Measurements from ENCODE around the gene WNT9A.

Gene WNT9A

GRCh38 chr1:227907439-227908015, 40.2 kb downstream of the WNT9A start:
- DNase-seq, result no peak

GRCh38 chr1:227906550-227907071, 41.1 kb downstream of the WNT9A start:
- DNase-seq, result no peak

GRCh38 chr1:227905573-227906487, 41.9 kb downstream of the WNT9A start:
- DNase-seq, result no peak

DNA sequence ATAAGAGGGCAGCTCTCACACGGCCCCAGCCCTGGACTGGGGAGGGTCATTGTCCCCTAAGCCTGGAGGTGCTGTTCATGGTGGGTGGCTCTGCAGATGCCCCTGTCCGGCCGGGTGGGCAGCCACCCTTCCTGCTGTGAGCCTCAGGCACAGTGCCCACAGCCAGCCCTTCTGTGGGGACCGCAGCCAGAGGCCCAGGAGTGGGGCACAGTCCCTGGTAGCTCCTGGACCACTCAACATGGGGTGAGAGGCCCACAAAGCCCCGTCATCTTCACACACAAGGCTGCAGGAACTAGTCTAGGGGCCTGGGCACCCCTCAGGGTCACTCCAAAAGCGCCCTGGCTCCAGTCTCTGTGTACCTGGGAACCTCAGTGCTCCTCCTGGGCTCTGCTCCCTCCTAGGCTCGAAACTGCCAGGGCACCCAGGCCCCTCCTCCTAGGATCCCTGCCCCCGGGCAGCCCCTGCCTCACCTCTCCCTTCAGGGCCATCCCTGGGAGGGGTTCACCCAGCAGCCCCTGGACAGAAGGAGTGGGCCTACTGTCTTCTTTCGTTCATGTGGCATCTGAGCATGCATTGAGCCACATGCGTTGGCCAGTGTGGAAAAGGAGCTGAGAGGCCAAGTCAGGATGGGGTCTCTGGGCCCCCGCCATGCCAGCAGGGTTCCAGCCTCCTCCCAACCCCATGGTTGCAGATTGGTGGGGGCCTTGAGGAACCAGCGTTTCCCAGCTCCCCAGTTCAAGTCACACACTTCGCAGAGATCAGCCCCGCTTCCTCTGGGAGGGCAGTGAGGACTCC, 43.0 kb downstream of the WNT9A start:
- DNase-seq, result no peak

GRCh38 chr1:227903614-227904501, 43.9 kb downstream of the WNT9A start:
- DNase-seq, result no peak

- DNase-seq, result no peak
These were observed 44.6 kb downstream of the WNT9A start for GRCh38 chr1:227903061-227903521.

GRCh38 chr1:227902641-227902990, 45.1 kb downstream of the WNT9A start:
- DNase-seq, result no peak

GRCh38 chr1:227901906-227902640, 45.7 kb downstream of the WNT9A start:
- no peak for DNase-seq

- no peak for DNase-seq
These were observed 46.4 kb downstream of the WNT9A start for GRCh38 chr1:227901239-227901905.

DNA sequence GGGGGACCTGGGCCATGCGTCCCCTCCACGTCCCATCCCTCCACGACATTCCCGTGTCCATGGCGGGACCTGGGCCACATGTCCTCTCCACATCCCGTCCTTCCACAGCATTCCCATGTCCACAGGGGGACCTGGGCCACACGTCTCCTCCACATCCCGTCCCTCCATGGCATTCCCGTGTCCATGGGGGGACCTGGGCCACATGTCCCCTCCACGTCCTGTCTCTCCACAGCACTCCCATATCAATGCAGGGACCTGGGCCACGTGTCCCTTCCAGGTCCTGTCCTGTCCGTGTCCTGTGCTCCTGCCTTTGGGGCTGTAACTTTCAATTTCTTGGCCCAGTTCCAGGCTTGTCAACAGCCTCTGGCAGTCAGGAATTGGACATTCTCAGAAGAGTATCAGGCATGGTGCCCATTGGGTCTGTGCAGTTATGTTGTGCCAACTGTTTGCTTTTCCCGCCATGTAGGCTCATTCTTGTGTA, 47.1 kb downstream of the WNT9A start:
- DNase-seq, result no peak

GRCh38 chr1:227899820-227900449, 47.8 kb downstream of the WNT9A start:
- DNase-seq, result no peak

DNA sequence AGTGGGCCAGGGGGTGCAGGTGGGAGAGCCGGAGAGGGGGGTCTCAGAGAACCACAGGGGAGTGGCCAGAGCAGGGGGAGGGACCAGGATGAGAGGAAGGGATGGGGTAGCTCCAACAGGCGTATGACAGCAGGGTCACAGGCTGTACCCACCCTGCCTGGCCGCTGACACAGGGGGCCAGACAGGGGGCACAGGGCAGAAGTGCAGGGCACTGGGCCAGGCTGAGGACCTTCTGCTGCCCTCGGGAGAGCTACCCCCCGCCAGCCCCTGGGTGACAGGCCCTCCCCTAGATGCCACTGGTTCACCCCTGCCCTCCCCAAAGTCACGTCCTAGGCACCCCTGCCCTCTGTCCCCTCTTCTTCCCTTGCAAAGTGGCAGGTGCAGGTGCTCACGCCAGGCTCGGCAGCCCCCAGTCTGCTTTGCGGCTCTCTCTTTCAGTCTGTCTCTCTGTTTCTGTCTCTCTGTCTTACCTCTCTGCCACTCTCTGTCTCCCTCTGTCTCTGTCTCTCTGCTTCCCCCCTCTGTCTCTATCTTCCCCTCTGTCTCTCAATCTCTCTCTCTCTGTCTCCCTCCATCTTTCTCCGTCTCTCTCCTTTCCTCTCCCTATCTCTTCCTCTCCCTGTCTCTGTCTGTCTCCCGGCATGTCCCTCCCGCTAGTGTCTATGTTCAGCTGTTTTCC, 48.5 kb downstream of the WNT9A start:
- DNase-seq, result peak; percentile 2

- peak; percentile 1 for DNase-seq
These were observed 49.1 kb downstream of the WNT9A start for GRCh38 chr1:227898502-227899140.

DNA sequence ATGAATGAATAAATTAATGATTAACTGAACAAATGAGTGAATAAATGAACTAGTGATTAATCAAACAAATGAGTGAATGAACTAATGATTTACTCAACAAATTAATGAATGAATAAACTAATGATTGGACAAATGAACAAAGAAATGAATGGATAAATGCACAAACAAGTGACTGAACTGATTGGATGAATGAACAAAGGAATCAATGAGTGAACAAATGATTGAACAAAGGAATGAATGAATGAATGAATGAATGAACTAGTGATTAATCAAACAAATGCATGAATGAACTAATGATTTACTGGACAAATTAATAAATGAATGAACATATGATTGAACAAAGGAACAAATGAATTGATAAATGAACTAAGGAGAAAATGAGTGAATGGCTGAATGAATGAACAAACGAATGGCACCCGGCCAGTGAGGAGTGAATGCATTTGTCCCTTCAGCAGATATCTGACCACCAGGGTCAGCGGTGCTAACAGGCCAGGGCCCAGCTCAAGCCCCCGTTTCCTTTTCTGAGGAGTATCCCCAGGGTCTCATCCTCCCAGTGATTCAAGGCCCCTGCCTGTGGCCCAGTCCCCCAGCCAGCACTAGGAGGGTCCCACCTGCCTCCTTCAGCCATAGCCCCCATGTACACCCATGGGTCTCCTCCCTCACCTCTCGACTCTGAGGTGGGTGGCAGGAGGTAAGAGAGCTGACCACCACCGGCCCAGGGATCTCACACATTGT, 49.9 kb downstream of the WNT9A start:
- peak; percentile 1 for DNase-seq

GRCh38 chr1:227896710-227897655, 50.7 kb downstream of the WNT9A start:
- DNase-seq, result peak; percentile 2

DNA sequence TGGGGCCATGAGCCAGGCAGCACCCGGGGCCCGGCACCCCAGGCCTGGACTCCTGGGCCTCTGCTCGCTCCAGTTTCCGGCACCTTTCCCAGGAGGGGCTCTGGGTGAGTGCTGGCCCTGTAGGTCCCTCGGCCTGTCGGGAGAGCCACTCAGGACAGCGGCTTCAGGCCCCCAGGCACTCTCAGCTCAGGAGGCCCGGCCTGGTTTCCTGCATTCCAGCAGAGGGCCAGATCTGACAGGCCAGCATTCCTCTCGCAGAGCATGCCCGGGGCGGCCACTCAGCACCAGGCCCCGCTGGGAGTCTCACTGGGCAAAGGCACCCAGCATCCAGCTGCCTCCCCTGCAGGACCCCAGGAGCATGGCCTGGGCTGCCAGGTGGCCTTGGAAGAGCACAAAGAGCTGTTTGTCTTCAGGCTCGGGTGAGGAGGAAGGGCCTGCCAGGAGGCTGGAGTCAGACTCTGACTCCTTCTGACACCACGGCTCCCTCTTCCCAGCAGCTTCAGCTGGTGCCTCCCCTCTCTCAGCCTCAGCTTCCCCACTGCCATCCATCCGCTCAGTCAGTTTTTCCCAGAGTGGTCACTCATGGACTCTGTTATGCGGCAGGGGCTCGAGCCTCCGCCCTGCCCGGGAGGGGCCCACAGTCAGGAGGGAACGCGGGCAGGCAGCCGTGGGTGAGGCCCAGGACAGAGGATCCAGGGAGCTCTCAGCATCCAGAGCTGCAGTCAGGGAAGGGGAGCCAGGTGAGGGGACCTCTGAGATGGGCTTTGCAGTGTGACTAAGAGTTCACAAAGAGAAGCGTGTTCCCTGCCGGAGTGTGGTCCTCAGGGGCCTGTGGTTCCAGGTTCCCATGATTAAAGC, 51.7 kb downstream of the WNT9A start:
- peak; percentile 1 for DNase-seq

All from activated gamma-delta T cell treated with Interleukin-2 at 50 U/mL for 16 hours (primary cell).